Sigmoid colon (tissue), 4 donors: ENCODE data around the gene CDH18.

Experiments used
- POLR2AphosphoS5 ChIP-seq, 4 donors: sonication (generic); formaldehyde crosslinking; IDR thresholded peaks; one replicate each; pipeline ENCODE4 v1.6.1; 2017; ENCODE audit warnings: antibody characterized with exemption in 4 of 4
- TF ChIP-seq, protein P1 (sequence below), 4 experiments: fragments of 450-650 bp in 3 of 4; fragments of 200-600 bp in 1 of 4; IDR thresholded peaks; one replicate each; pipeline ENCODE4 v1.5.1; 2016 to 2019; ENCODE audit warnings: antibody characterized with exemption in 4 of 4, mild to moderate bottlenecking in 3 of 4, moderate library complexity in 2 of 4

DNA sequence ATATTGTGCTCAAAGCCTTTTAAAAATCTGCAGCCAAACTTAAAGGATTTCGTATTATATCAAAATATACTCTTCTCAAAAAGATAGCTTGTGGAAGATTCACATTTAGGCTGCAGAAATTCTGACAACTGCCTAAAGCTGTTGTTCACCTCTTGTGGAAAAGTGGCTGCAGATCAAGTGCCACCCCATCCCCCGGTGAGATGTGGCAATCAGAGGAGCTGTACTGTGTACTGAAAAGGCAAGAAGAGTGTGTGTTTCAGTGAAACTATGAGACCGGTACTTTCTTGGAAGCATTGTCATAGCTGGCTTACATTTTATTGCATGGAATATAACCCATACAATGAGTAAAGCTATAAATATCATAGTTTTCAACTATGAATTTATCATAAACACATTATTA is 64.3 kb downstream of the CDH18 start:
- TF ChIP-seq, protein P1, sequence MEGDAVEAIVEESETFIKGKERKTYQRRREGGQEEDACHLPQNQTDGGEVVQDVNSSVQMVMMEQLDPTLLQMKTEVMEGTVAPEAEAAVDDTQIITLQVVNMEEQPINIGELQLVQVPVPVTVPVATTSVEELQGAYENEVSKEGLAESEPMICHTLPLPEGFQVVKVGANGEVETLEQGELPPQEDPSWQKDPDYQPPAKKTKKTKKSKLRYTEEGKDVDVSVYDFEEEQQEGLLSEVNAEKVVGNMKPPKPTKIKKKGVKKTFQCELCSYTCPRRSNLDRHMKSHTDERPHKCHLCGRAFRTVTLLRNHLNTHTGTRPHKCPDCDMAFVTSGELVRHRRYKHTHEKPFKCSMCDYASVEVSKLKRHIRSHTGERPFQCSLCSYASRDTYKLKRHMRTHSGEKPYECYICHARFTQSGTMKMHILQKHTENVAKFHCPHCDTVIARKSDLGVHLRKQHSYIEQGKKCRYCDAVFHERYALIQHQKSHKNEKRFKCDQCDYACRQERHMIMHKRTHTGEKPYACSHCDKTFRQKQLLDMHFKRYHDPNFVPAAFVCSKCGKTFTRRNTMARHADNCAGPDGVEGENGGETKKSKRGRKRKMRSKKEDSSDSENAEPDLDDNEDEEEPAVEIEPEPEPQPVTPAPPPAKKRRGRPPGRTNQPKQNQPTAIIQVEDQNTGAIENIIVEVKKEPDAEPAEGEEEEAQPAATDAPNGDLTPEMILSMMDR (IDR thresholded peaks at IDR 0.05) = no peak
- TF ChIP-seq POLR2AphosphoS5 (IDR thresholded peaks at IDR 0.05) = no peak
